GM18858 (cell line): Measurements from ENCODE around the gene RIOK3.
"Not testable (repeated sequence)": the region's sequence is repeated elsewhere in the genome, so short reads cannot be mapped to it uniquely, and the experiment has no call there.

Experiments used
- ATAC-seq: cut with Tn5 transposase; IDR thresholded peaks from one replicate; pipeline ENCODE4 v1.9.1; 2021; ENCODE audit not compliant: unreplicated experiment

RIOK3 gene

GRCh38 chr18:23495723-23496440, 42.8 kb downstream of the RIOK3 start:
- ATAC-seq: no peak

GRCh38 chr18:23498117-23498516, 45.0 kb downstream of the RIOK3 start:
- ATAC-seq: no peak

GRCh38 chr18:23498877-23499276, 45.8 kb downstream of the RIOK3 start:
- ATAC-seq: peak; percentile 41

GRCh38 chr18:23499291-23499781, 46.2 kb downstream of the RIOK3 start:
- ATAC-seq: no peak

GRCh38 chr18:23501626-23502025, 48.5 kb downstream of the RIOK3 start:
- ATAC-seq: no peak

GRCh38 chr18:23502516-23503037, 49.5 kb downstream of the RIOK3 start:
- ATAC-seq: no peak

GRCh38 chr18:23503038-23503962, 50.2 kb downstream of the RIOK3 start, which contains the start of gene RMC1:
TSS of gene RMC1 (plus strand) at chr18:23503511. CDS start at chr18:23503619, 108 bp downstream.
- ATAC-seq: peak; percentile 56

GRCh38 chr18:23503963-23504344, 50.9 kb downstream of the RIOK3 start:
- no peak for ATAC-seq

GRCh38 chr18:23504720-23505119, 51.6 kb downstream of the RIOK3 start:
- peak; percentile 64 for ATAC-seq

GRCh38 chr18:23506393-23506792, 53.3 kb downstream of the RIOK3 start:
- no peak for ATAC-seq

GRCh38 chr18:23510923-23511322, 57.8 kb downstream of the RIOK3 start:
- ATAC-seq: not testable (repeated sequence)

GRCh38 chr18:23512216-23512615, 59.1 kb downstream of the RIOK3 start:
- not testable (repeated sequence) for ATAC-seq

- no peak for ATAC-seq
Observed at GRCh38 chr18:23512641-23513040, 59.6 kb downstream of the RIOK3 start.

GRCh38 chr18:23515911-23516546, 62.9 kb downstream of the RIOK3 start:
- ATAC-seq: peak; percentile 70

GRCh38 chr18:23519734-23520133, 66.6 kb downstream of the RIOK3 start:
- ATAC-seq: no peak

- no peak for ATAC-seq
Observed at GRCh38 chr18:23521271-23521670, 68.2 kb downstream of the RIOK3 start.

- ATAC-seq: no peak
Observed at GRCh38 chr18:23521907-23522306, 68.8 kb downstream of the RIOK3 start.

GRCh38 chr18:23523429-23524212, 70.5 kb downstream of the RIOK3 start:
- ATAC-seq: no peak

- no peak for ATAC-seq
Observed at GRCh38 chr18:23524213-23524707, 71.2 kb downstream of the RIOK3 start.

- ATAC-seq: no peak
Observed at GRCh38 chr18:23526501-23527063, 73.5 kb downstream of the RIOK3 start.
